Transverse colon (tissue), 4 donors: ENCODE results near the gene GMFB. TPM values are rescaled to one million over a fixed set of nuclear protein-coding genes. Genes with fewer than 3 reads are reported as not detected.

Experiments
- DNase-seq: peaks from one replicate; pipeline ENCODE4 v3.0.0-alpha.2; 2019
- H3K27ac ChIP-seq, 4 donors: fragments of 200-600 bp; sonication (generic); 2 replicates each; pipeline ENCODE4 v1.5.1; 2016 to 2018; ENCODE audit warnings: inconsistent platforms in 4 of 4
- H3K27me3 ChIP-seq: fragments of 200-600 bp; sonication (generic); 2 replicates; pipeline ENCODE4 v1.5.1; 2017; ENCODE audit warnings: inconsistent platforms
- H3K36me3 ChIP-seq, 4 donors: fragments of 200-600 bp; sonication (generic); 2 replicates each; pipeline ENCODE4 v1.5.1; 2017 to 2019; ENCODE audit warnings: inconsistent platforms in 4 of 4
- H3K4me1 ChIP-seq, 4 donors: fragments of 200-600 bp; sonication (generic); 2 replicates each; pipeline ENCODE4 v1.5.1; 2017 to 2020; ENCODE audit warnings: inconsistent platforms in 4 of 4
- H3K4me3 ChIP-seq, 4 donors: fragments of 200-600 bp; sonication (generic); 1 replicate in 1 of 4; 2 replicates in 3 of 4; pipeline versions ENCODE4 v1.5.1 to v1.6.1; 2017 to 2019; ENCODE audit warnings: inconsistent platforms in 4 of 4
- H3K9me3 ChIP-seq, 2 donors: fragments of 200-600 bp; sonication (generic); 2 replicates each; pipeline ENCODE4 v1.5.1; 2017 to 2019; ENCODE audit warnings: inconsistent platforms in 2 of 2
- EP300 ChIP-seq: sonication (generic); formaldehyde crosslinking; IDR thresholded peaks from one replicate; pipeline ENCODE4 v1.6.1; 2017; ENCODE audit warnings: antibody characterized with exemption, low read depth
- POLR2A ChIP-seq: fragments of 450-650 bp; IDR thresholded peaks from one replicate; pipeline ENCODE4 v1.6.1; 2016; ENCODE audit warnings: antibody characterized with exemption, mild to moderate bottlenecking, moderate library complexity
- POLR2AphosphoS5 ChIP-seq, 3 donors: sonication (generic); formaldehyde crosslinking; IDR thresholded peaks; one replicate each; pipeline ENCODE4 v1.6.1; 2016; ENCODE audit warnings: antibody characterized with exemption in 3 of 3
- WGBS, 2 donors: methylation state at CpG; one replicate each; pipeline ENCODE4 v1.1.5; 2018; ENCODE audit warnings: low coverage in 1 of 2; 5-methylcytosine and 5-hydroxymethylcytosine counted together
- in situ Hi-C, 4 donors: fragments of 200-750 bp; cut with MboI; loops; one replicate each; pipeline versions ENCODE4 v1.15.0 to v1.15.1; 2017; ENCODE audit warnings: low sequenced_read_pairs in 3 of 4, low pct_ligation_motif_present in 1 of 4, low pct_unique_long_range_greater_than_20kb in 1 of 4
- intact Hi-C: fragments of 100-400 bp; cut with DNase I; formaldehyde crosslinking; loops from one replicate; pipeline ENCODE4 v1.15.1; 2023; ENCODE audit warnings: low total_unique reads
- total RNA-seq, 4 donors: library from RNA; depleted of rRNA; stranded (reverse); fragments of >200 nt; gene quantifications; one replicate each; pipeline ENCODE4 v1.1.0, GENCODE V29; 2016
- TF ChIP-seq, protein P1 (sequence below), 5 experiments: fragments of 200-600 bp in 3 of 5; fragments of 450-650 bp in 2 of 5; sonication (generic) in 3 of 5; IDR thresholded peaks; 1 replicate in 2 of 5; 2 replicates in 3 of 5; pipeline ENCODE4 v1.5.1; 2016 to 2017; ENCODE audit warnings: antibody characterized with exemption in 5 of 5, inconsistent platforms in 3 of 5, mild to moderate bottlenecking in 2 of 5, moderate library complexity in 1 of 5

Gene GMFB
- total RNA-seq, 4 donors from 2014 or later: 19.8 to 94.5 (median 67.4) TPM

DNA sequence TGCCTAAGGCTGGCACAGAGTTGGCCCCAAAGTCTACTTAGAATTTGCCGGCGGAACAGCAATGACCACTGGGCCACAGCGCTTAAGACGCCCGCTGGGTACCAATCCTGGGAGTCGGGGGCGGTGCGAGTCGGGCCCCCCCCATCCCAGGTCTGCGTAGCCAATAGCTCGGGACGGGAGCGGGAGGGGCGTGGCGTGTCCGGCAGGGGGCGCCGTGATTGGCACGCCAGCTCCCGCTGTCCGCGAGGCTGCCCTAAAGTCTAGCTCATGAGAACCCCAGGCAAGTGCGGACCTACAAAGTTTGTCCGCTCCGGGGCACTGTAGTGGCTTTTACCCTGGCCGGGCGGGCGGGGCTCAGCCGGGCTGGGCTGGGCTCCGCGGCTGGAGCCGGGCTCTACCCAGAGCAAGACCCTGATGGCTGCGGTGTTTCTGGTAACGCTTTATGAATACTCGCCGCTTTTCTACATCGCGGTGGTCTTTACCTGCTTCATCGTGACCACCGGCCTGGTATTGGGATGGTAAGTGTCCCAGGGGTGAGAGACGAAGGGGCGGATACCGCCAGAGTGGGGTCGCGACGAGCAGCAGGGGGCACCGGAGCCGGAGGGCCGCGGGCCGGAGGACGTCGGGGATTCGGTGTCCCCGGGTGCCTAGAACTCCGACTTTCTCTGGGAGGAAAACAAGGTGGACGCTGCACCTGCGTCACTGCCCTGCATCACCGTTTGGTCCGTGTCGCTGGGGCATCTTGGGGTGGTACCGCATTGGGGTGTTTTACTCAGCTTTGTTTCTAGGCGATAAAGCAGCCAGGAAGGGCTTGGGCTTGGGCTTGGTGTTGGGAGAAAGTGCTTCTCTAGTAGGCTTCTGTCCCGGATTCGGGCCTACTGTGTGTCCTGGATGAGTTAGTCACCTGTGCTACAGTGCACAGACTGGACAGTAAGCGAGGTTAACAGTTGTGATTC lies 21.0 kb upstream of the GMFB start, which contains the start of gene CGRRF1:
Gene CGRRF1, plus strand, starts transcription at position 361 of the 956 bp plus-strand sequence. Its CDS starts 54 bp downstream, at position 415.
- H3K9me3 ChIP-seq: no peaks in the 10 kb centered on the region
- no peaks in the 10 kb centered on the region for H3K27me3 ChIP-seq
- intact Hi-C loops (no loop called here), in situ Hi-C loops (no loop called here)
- DNase-seq: peak; percentile 99
- peak within 1 kb of the TSS; percentile 82 to 92 (median 86) for H3K27ac ChIP-seq
- TF ChIP-seq EP300 (peak; percentile 8), POLR2AphosphoS5 (IDR thresholded peaks at IDR 0.05) (peak; percentile 81 to 85 (median 84)), POLR2A (peak; percentile 77)
- TF ChIP-seq, protein P1, sequence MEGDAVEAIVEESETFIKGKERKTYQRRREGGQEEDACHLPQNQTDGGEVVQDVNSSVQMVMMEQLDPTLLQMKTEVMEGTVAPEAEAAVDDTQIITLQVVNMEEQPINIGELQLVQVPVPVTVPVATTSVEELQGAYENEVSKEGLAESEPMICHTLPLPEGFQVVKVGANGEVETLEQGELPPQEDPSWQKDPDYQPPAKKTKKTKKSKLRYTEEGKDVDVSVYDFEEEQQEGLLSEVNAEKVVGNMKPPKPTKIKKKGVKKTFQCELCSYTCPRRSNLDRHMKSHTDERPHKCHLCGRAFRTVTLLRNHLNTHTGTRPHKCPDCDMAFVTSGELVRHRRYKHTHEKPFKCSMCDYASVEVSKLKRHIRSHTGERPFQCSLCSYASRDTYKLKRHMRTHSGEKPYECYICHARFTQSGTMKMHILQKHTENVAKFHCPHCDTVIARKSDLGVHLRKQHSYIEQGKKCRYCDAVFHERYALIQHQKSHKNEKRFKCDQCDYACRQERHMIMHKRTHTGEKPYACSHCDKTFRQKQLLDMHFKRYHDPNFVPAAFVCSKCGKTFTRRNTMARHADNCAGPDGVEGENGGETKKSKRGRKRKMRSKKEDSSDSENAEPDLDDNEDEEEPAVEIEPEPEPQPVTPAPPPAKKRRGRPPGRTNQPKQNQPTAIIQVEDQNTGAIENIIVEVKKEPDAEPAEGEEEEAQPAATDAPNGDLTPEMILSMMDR (IDR thresholded peaks at IDR 0.05): peak; percentile 60 to 77 (median 68)
- no peaks in the 10 kb centered on the region for H3K36me3 ChIP-seq
- 0% methylated on average over 49 of the region's 66 CpGs; no CpG with 5 or more reads in 1 of the 2 donors for WGBS, 2 donors
- peaks cover 6 to 29% (median 11%) of the 10 kb centered on the region in 4 donors for H3K4me1 ChIP-seq
- peak within 1 kb of the TSS; percentile 66 to 97 (median 88) for H3K4me3 ChIP-seq

DNA sequence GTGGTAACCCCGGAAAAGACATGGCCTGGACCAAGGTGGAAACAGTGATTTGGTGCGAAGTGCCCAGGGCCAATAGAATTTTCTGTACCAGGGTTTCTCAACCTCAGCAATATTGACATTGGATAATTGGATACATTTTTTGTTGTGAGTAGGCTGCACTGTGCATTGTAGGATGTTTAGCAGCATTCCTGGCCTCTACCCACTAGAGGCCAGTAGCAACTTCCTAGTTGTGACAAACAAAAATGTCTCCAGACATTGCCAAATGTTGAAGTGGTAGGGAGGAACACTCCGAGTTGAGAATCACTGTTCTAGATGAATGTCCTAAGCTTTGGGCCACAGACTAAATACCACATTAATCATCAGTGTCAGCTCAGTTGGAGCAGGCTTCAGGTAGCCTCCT lies 14.7 kb upstream of the GMFB start:
- no peak for DNase-seq
- intact Hi-C loops: no loop called here
- TF ChIP-seq, protein P1 (IDR thresholded peaks at IDR 0.05): peak in 1 of 5 experiments; percentile 18
- TF ChIP-seq POLR2AphosphoS5 (IDR thresholded peaks at IDR 0.05) (no peak), EP300 (no peak)

DNA sequence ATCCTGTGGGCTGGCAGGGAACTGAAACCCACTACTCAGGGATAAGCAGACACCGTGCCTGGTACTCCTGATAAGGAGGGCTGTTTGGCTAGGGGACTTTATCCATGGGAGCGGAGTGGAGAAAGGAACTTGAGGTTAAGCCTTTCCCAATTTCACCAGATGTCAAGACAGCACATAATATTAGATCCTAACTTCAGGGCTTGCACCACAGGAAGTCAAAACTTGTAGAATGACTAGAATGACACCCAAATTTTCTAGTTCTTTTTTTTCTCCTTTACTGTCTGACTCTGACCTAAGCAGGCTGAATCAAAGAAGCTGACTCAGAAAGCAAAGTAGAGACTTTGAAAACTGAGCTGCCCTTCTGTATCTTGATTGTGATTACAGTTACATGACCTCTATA lies 13.8 kb upstream of the GMFB start:
- in situ Hi-C loops: no loop called here
- Histone ChIP-seq H3K27me3 (no peaks in the 10 kb centered on the region), H3K4me3 (no peak overlapping the region), H3K4me1 (peaks cover 0 to 11% (median 7%) of the 10 kb centered on the region in 4 donors), H3K36me3 (no peaks in the 10 kb centered on the region), H3K9me3 (no peaks in the 10 kb centered on the region), H3K27ac (no peak overlapping the region)
- DNase-seq: no peak
- 70% methylated on average over 2 of the region's 2 CpGs for WGBS, 2 donors
- intact Hi-C loops: no loop called here
- no peak for TF ChIP-seq EP300
- TF ChIP-seq POLR2A: no peak
- TF ChIP-seq POLR2AphosphoS5 (IDR thresholded peaks at IDR 0.05): no peak
- TF ChIP-seq, protein P1 (IDR thresholded peaks at IDR 0.05): no peak

More for the DNA sequence above, 14.7 kb upstream of the GMFB start:
- 44 to 59% methylated on average over 3 of the region's 3 CpGs for WGBS, 2 donors
- Histone ChIP-seq H3K27ac (no peak overlapping the region), H3K4me1 (peaks cover 0 to 3% (median 1%) of the 10 kb centered on the region in 4 donors), H3K27me3 (no peaks in the 10 kb centered on the region), H3K9me3 (no peaks in the 10 kb centered on the region), H3K4me3 (no peak overlapping the region), H3K36me3 (no peaks in the 10 kb centered on the region)
- in situ Hi-C loops: no loop called here

DNA sequence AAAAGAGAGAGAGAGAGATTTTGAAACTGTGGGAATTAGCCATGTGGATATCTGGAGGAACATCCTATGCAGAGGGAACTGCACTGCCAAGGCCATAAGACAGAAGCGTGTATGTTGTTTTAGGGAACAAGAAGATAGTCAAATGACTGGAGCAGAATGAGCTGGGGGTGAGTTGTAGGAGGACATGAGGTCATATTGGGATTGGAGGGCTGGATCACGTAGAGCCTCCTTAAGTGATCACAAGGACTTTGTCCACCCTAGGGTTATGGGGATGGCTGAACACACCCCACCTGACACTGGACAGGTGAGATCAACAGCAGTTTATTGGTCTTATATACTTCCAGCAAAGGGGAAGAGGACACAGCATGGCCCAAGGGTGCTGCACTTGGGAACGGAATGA lies 12.7 kb upstream of the GMFB start:
- 84 to 96% methylated on average over 3 of the region's 3 CpGs for WGBS, 2 donors
- in situ Hi-C loops (no loop called here), intact Hi-C loops (no loop called here)
- no peak overlapping the region for H3K27ac ChIP-seq
- no peak for TF ChIP-seq POLR2A
- no peak for TF ChIP-seq POLR2AphosphoS5 (IDR thresholded peaks at IDR 0.05)
- TF ChIP-seq EP300: no peak
- TF ChIP-seq, protein P1 (IDR thresholded peaks at IDR 0.05): no peak
- no peak for DNase-seq
- peaks cover 0 to 15% (median 7%) of the 10 kb centered on the region in 4 donors for H3K4me1 ChIP-seq
- H3K4me3 ChIP-seq: no peak overlapping the region
- no peaks in the 10 kb centered on the region for H3K27me3 ChIP-seq
- no peaks in the 10 kb centered on the region for H3K36me3 ChIP-seq
- H3K9me3 ChIP-seq: no peaks in the 10 kb centered on the region
